HFFc6 (cell line): ENCODE results near the gene RHO. TPM values are rescaled to one million over a fixed set of nuclear protein-coding genes. Genes with fewer than 3 reads are reported as not detected.

ENCODE experiments used
- DNase-seq: peaks from one replicate; pipeline ENCODE4 v3.0.0-alpha.2; 2018
- H3K27ac Mint-ChIP-seq: 2 replicates; pipeline ENCODE4 v1.8.0; 2020; ENCODE audit warnings: mild to moderate bottlenecking, mixed read lengths
- H3K27me3 Mint-ChIP-seq: 2 replicates; pipeline ENCODE4 v1.8.0; 2021; ENCODE audit warnings: mild to moderate bottlenecking, moderate library complexity, mixed read lengths; ENCODE audit not compliant: insufficient read depth
- H3K36me3 Mint-ChIP-seq: 2 replicates; pipeline ENCODE4 v1.8.0; 2021; ENCODE audit warnings: low read depth, mixed read lengths
- H3K4me1 Mint-ChIP-seq: 2 replicates; pipeline ENCODE4 v1.8.0; 2020; ENCODE audit warnings: low read depth, mixed read lengths
- H3K4me3 Mint-ChIP-seq: 2 replicates; pipeline ENCODE4 v1.8.0; 2020; ENCODE audit warnings: mild to moderate bottlenecking, moderate library complexity, mixed read lengths
- H3K9me3 Mint-ChIP-seq: 2 replicates; pipeline ENCODE4 v1.8.0; 2020; ENCODE audit warnings: mild to moderate bottlenecking, mixed read lengths
- total RNA-seq, 6 experiments: library from RNA; stranded (reverse); fragmentation: NEBNext Ultra II Directional; extraction: Animal tissue kit (Norgen Biotek cat#: 25700); gene quantifications; 2 replicates in 1 of 6; 3 replicates in 5 of 6; pipeline ENCODE4 v1.2.3, GENCODE V29; 2021
- TF ChIP-seq, protein P1 (sequence below): fragments of 200-600 bp; sonication (generic); IDR thresholded peaks from 2 replicates; pipeline ENCODE4 v1.5.0; 2021; ENCODE audit warnings: antibody characterized with exemption, mild to moderate bottlenecking

Gene RHO
- total RNA-seq, 6 experiments from 2014 or later: not detected

GRCh38 chr3:129505341-129505740 lies 23.1 kb upstream of the RHO start:
- peaks cover 17% of the 10 kb centered on the region for H3K36me3 Mint-ChIP-seq
- no peaks in the 10 kb centered on the region; the same call in none of the 2 replicates for H3K27me3 Mint-ChIP-seq
- DNase-seq: no peak
- H3K4me1 Mint-ChIP-seq: peaks cover 10% of the 10 kb centered on the region
- no peak overlapping the region for H3K4me3 Mint-ChIP-seq
- no peak overlapping the region for H3K27ac Mint-ChIP-seq
- TF ChIP-seq, protein P1, sequence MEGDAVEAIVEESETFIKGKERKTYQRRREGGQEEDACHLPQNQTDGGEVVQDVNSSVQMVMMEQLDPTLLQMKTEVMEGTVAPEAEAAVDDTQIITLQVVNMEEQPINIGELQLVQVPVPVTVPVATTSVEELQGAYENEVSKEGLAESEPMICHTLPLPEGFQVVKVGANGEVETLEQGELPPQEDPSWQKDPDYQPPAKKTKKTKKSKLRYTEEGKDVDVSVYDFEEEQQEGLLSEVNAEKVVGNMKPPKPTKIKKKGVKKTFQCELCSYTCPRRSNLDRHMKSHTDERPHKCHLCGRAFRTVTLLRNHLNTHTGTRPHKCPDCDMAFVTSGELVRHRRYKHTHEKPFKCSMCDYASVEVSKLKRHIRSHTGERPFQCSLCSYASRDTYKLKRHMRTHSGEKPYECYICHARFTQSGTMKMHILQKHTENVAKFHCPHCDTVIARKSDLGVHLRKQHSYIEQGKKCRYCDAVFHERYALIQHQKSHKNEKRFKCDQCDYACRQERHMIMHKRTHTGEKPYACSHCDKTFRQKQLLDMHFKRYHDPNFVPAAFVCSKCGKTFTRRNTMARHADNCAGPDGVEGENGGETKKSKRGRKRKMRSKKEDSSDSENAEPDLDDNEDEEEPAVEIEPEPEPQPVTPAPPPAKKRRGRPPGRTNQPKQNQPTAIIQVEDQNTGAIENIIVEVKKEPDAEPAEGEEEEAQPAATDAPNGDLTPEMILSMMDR: no peak
- no peaks in the 10 kb centered on the region for H3K9me3 Mint-ChIP-seq

DNA sequence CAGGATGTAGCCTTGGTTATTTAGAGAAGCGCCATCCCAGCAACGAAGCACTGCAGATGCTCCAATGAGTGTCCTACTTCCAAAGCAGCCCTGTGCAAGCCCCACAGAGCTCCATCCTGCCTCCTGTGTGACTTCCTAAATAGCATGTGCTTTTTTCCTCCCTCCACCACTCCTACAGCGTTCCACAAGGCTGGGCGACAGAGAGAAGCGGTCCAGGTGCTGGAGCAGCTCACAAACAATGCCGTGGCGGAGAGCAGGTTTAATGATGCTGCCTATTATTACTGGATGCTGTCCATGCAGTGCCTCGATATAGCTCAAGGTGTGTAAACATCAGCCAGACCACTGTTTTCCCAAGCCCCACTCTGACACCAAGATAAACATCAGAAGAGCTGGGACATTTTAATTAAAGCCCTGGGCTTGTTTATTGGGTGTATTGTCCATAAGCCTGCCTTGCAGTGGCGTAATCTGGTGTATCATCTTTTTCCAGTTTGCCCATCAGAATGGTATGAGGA lies 22.2 kb upstream of the RHO start:
- H3K36me3 Mint-ChIP-seq: peaks cover 9% of the 10 kb centered on the region
- DNase-seq: no peak
- H3K27me3 Mint-ChIP-seq: peaks cover 1% of the 10 kb centered on the region
- H3K9me3 Mint-ChIP-seq: no peaks in the 10 kb centered on the region
- TF ChIP-seq, protein P1: no peak
- H3K27ac Mint-ChIP-seq: no peak overlapping the region
- H3K4me1 Mint-ChIP-seq: peaks cover 10% of the 10 kb centered on the region
- H3K4me3 Mint-ChIP-seq: no peak overlapping the region

- Mint-ChIP-seq H3K27me3 (peaks cover 1% of the 10 kb centered on the region), H3K4me3 (no peak overlapping the region), H3K4me1 (peaks cover 10% of the 10 kb centered on the region), H3K27ac (no peak overlapping the region), H3K9me3 (no peaks in the 10 kb centered on the region), H3K36me3 (peaks cover 9% of the 10 kb centered on the region)
- no peak for DNase-seq
- TF ChIP-seq, protein P1: no peak
Measured at GRCh38 chr3:129507181-129507831, 21.1 kb upstream of the RHO start.

GRCh38 chr3:129512595-129512994 lies 15.8 kb upstream of the RHO start:
- no peak overlapping the region for H3K27ac Mint-ChIP-seq
- H3K4me3 Mint-ChIP-seq: no peak overlapping the region
- no peak for DNase-seq
- H3K4me1 Mint-ChIP-seq: no peaks in the 10 kb centered on the region
- H3K27me3 Mint-ChIP-seq: peaks cover 1% of the 10 kb centered on the region
- TF ChIP-seq, protein P1: no peak
- peaks cover 17% of the 10 kb centered on the region for H3K36me3 Mint-ChIP-seq
- H3K9me3 Mint-ChIP-seq: no peaks in the 10 kb centered on the region

GRCh38 chr3:129513705-129514104 lies 14.7 kb upstream of the RHO start:
- no peaks in the 10 kb centered on the region for H3K9me3 Mint-ChIP-seq
- H3K27ac Mint-ChIP-seq: no peak overlapping the region
- no peak overlapping the region for H3K4me3 Mint-ChIP-seq
- H3K4me1 Mint-ChIP-seq: no peaks in the 10 kb centered on the region
- peaks cover 1% of the 10 kb centered on the region for H3K27me3 Mint-ChIP-seq
- no peak for DNase-seq
- TF ChIP-seq, protein P1: no peak
- peaks cover 10% of the 10 kb centered on the region for H3K36me3 Mint-ChIP-seq
